GM18861 (cell line): ENCODE data around the gene NEURL1.

Experiments
- ATAC-seq: cut with Tn5 transposase; IDR thresholded peaks from one replicate; pipeline ENCODE4 v1.9.1; 2021; ENCODE audit not compliant: unreplicated experiment

Gene NEURL1

DNA sequence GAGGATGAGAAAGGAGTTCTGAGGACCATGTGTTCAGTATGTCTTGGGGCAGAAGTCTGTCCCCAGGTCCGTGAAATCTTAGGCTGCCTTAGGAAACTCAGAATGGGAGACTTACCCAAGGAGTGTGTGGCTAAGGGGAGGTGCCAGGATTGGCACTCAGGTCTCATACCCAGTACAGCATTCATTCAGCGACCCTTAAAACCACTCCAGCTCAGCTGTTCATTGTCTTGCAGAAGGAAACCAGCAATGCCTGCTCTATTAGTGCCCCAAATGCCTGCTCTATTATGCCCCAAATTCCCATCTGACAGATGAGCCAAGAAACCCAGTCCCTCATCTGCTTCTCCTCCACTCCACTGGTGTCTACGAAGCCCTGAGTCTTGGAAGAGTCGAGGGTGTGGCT is 147.8 kb downstream of the NEURL1 start:
- ATAC-seq: no peak
